ENCODE measurements around the gene MYO1F. TPM values are rescaled to one million over a fixed set of nuclear protein-coding genes. Genes with fewer than 3 reads are reported as not detected.
A peak's percentile ranks its signal among the peaks of the same experiment; 100 is the strongest.

Gene MYO1F
- total and polyA plus RNA-seq, 2 donors (not counting 1 experiment from before 2014, with no cell fraction given) = 76.3 to 126 TPM

GRCh38 chr19:8490395-8490760 is 86.9 kb downstream of the MYO1F start:
- H4K20me1 ChIP-seq (ENCODE audit: control insufficient read depth, insufficient read depth, low read length, poor library complexity, severe bottlenecking) = peaks cover 25% of the 10 kb centered on the region
- H3K4me2 ChIP-seq (replicated peaks; ENCODE audit: low read depth, low read length, poor library complexity, severe bottlenecking) = no peak overlapping the region
- H3K36me3 ChIP-seq (replicated peaks in 1 of 2; ENCODE audit: control extremely low read depth in 1 of 2, control insufficient read depth in 1 of 2, extremely low read depth in 1 of 2, insufficient read depth in 2 of 2, low read length in 1 of 2) = peaks cover 0 to 38% of the 10 kb centered on the region in 2 experiments
- H3K4me3 Mint-ChIP-seq = no peak overlapping the region
- peaks cover 12% of the 10 kb centered on the region for H3K79me2 ChIP-seq (ENCODE audit: control insufficient read depth, insufficient read depth, low read length)
- H3K4me1 ChIP-seq (ENCODE audit: control insufficient read depth in 2 of 2, insufficient read depth in 2 of 2, low read length in 2 of 2) = peaks cover 16 to 24% of the 10 kb centered on the region in 2 donors
- H3K9me3 ChIP-seq (ENCODE audit: control extremely low read depth in 1 of 3, control insufficient read depth in 2 of 3, insufficient read depth in 1 of 3, low read length in 2 of 3) = peaks cover 0 to 7% (median 0%) of the 10 kb centered on the region in 3 donors
- CTCF ChIA-PET = no interaction called here
- no peak for DNase-seq
- H3K4me3 ChIP-seq (ENCODE audit: control extremely low read depth in 1 of 5, extremely low read depth in 1 of 5, insufficient read depth in 1 of 5, low read depth in 2 of 5, low read length in 4 of 5) = no peak overlapping the region
- POLR2A ChIA-PET = no interaction called here
- no peaks in the 10 kb centered on the region for H3K27me3 Mint-ChIP-seq
- no peak overlapping the region for H3K27ac ChIP-seq (ENCODE audit: low read length in 2 of 2)
- no peak overlapping the region for H3K27ac Mint-ChIP-seq
- peaks cover 25% of the 10 kb centered on the region for H3K4me1 Mint-ChIP-seq
- H3K27me3 ChIP-seq (replicated peaks in 1 of 4; ENCODE audit: control extremely low read depth in 1 of 4, control insufficient read depth in 3 of 4, insufficient read depth in 4 of 4, low read length in 3 of 4) = no peaks in the 10 kb centered on the region
- H3K9me3 Mint-ChIP-seq (ENCODE audit: insufficient read depth) = no peaks in the 10 kb centered on the region
- TF ChIP-seq EZH2 (IDR thresholded peaks at IDR 0.05; ENCODE audit: borderline replicate concordance, insufficient read depth, low read depth, low read length, poor library complexity, severe bottlenecking) (no peak), CTCF (IDR thresholded peaks at IDR 0.05) (no peak)
- no peak overlapping the region for H2AFZ ChIP-seq (ENCODE audit: insufficient read depth, low read depth, low read length, poor library complexity, severe bottlenecking)
- no peak overlapping the region for H3K9ac ChIP-seq (ENCODE audit: low read length)
- no peak for ATAC-seq (ENCODE audit: low read depth)
- intact Hi-C loops (cut with micrococcal nuclease) = no loop called here
- 93% methylated on average over 19 of the region's 24 CpGs for WGBS (ENCODE audit: insufficient coverage)

DNA sequence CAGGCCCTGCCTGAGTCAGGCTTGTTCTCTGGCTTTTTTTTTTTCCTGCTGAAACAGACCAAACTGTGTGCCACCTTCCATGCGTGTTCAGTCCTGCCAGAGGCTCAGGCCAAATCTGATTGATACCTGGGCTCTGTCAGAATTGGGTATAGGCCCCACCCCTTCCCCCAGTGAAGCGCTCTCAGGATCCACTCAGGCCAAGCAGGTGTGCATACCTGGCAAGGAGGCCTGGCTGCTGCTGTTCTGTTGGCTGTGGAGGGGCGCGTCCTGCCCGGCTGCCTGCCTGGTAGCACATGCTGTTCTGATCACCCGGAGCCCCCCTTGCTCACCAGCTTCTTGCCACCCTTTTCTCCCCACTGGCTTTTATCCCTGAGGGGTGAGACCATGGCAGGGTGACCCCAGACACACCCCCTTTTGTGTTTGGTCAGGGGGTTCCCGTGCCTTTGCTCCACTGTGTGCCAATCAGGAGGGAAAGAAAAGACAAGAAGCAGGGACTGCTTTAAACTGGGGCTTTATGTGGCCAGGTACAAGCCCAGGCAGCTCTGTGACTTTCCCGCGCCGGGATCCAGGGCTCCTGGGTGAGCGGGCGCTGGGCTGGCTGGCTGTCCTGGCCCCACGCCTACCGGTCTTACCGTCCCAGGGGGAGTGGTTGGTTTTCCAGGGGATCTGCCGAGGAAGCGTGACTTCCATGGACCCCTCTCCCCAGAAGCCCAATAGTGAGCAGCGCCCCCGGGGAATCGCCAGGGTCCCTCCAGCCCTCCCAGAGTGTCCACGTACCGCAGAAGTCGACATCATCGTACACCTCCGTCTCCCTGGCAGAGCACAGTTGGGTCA is 87.5 kb downstream of the MYO1F start:
- Histone ChIP-seq H3K36me3 (replicated peaks in 1 of 2; ENCODE audit: control extremely low read depth in 1 of 2, control insufficient read depth in 1 of 2, extremely low read depth in 1 of 2, insufficient read depth in 2 of 2, low read length in 1 of 2) (peaks cover 0 to 44% of the 10 kb centered on the region in 2 experiments), H3K9ac (ENCODE audit: low read length) (no peak overlapping the region), H4K20me1 (ENCODE audit: control insufficient read depth, insufficient read depth, low read length, poor library complexity, severe bottlenecking) (peaks cover 31% of the 10 kb centered on the region), H2AFZ (ENCODE audit: insufficient read depth, low read depth, low read length, poor library complexity, severe bottlenecking) (no peak overlapping the region), H3K4me2 (replicated peaks; ENCODE audit: low read depth, low read length, poor library complexity, severe bottlenecking) (no peak overlapping the region), H3K27ac (ENCODE audit: low read length in 2 of 2) (no peak overlapping the region), H3K27me3 (replicated peaks in 1 of 4; ENCODE audit: control extremely low read depth in 1 of 4, control insufficient read depth in 3 of 4, insufficient read depth in 4 of 4, low read length in 3 of 4) (no peaks in the 10 kb centered on the region), H3K4me3 (ENCODE audit: control extremely low read depth in 1 of 5, extremely low read depth in 1 of 5, insufficient read depth in 1 of 5, low read depth in 2 of 5, low read length in 4 of 5) (no peak overlapping the region), H3K79me2 (ENCODE audit: control insufficient read depth, insufficient read depth, low read length) (peaks cover 18% of the 10 kb centered on the region), H3K4me1 (ENCODE audit: control insufficient read depth in 2 of 2, insufficient read depth in 2 of 2, low read length in 2 of 2) (peaks cover 16 to 24% of the 10 kb centered on the region in 2 donors), H3K9me3 (ENCODE audit: control extremely low read depth in 1 of 3, control insufficient read depth in 2 of 3, insufficient read depth in 1 of 3, low read length in 2 of 3) (peaks cover 0 to 7% (median 0%) of the 10 kb centered on the region in 3 donors)
- intact Hi-C loops (cut with micrococcal nuclease) = no loop called here
- H3K27ac Mint-ChIP-seq = peak overlapping the region; percentile 10
- no peak for ATAC-seq (ENCODE audit: low read depth)
- no peak for DNase-seq
- H3K27me3 Mint-ChIP-seq = no peaks in the 10 kb centered on the region
- CTCF ChIA-PET = no interaction called here
- H3K9me3 Mint-ChIP-seq (ENCODE audit: insufficient read depth) = no peaks in the 10 kb centered on the region
- POLR2A ChIA-PET = no interaction called here
- H3K4me3 Mint-ChIP-seq = no peak overlapping the region
- no peak for TF ChIP-seq EZH2 (IDR thresholded peaks at IDR 0.05; ENCODE audit: borderline replicate concordance, insufficient read depth, low read depth, low read length, poor library complexity, severe bottlenecking)
- no peak for TF ChIP-seq CTCF (IDR thresholded peaks at IDR 0.05)
- peaks cover 27% of the 10 kb centered on the region for H3K4me1 Mint-ChIP-seq
- WGBS (ENCODE audit: insufficient coverage) = 98% methylated on average over 17 of the region's 25 CpGs

Measured in B cell (primary cell).